ENCODE measurements around the gene FGF19.

FGF19 gene

DNA sequence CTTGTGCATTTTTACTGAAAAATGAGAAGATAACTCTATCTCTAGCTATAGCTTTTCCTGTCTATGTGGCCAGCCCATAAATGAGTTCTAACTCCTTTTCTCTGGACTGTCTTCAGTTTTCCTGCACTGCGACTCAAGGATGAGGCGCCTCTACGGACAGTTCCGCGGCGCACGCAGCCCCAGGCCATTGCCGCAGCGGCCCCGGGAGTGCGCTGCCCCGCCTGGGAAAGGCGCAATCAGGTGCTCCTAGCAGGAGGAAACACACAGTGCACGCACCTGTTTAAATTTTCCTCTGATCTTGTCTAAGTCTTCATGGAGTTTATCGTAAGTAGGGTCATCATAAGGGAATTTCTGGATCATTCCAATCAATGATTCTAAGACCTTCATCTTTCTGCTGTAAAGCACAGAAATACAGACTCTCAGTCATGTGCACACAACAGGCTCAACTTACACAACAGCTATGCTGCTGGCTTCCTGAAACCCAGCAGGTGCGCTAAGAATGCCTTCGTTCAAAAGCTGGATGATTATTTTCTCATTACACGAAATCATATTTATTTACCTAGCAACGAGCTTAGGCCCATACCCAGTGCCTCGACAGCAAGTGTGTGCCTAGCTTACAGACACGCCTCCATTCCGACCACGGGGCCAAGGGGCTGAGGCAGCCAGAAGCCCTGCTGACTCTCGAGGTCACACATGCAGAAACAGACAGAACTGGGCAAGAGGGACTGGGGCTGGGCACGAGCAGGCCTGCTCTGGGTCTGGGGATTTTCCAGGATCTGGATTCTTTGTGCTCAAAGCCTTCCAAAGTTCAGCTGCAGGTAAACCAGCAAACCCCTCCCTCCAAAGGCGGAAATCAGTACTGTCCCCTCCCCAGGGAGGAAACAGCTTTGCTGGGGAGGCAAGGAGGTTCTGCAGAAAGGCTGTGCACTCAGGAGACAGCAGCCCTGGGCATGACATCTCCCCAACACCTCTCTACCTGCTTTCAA lies 35.9 kb downstream of the FGF19 start:
- DNase-seq (no peak), ATAC-seq (ENCODE audit: insufficient read depth, low read depth) (no peak)
- Histone ChIP-seq H3K9ac (ENCODE audit: low read depth, low read length) (no peak overlapping the region), H3K36me3 (ENCODE audit: insufficient read depth, low read length) (peaks cover 71% of the 10 kb centered on the region), H3K4me2 (ENCODE audit: insufficient read depth, low read length) (no peak overlapping the region), H3K27me3 (ENCODE audit: insufficient read depth, low read length, poor library complexity) (no peaks in the 10 kb centered on the region), H3K4me1 (ENCODE audit: insufficient read depth, low read length) (peaks cover 11% of the 10 kb centered on the region), H2AFZ (ENCODE audit: low read depth, low read length) (no peak overlapping the region), H4K20me1 (ENCODE audit: insufficient read depth, low read length) (peaks cover 22% of the 10 kb centered on the region), H3K9me3 (ENCODE audit: insufficient read depth, low read length, severe bottlenecking) (no peaks in the 10 kb centered on the region), H3K4me3 (ENCODE audit: low read depth in 1 of 2, low read length in 2 of 2) (no peak overlapping the region), H3K79me2 (ENCODE audit: insufficient read depth, low read length) (peaks cover 8% of the 10 kb centered on the region), H3K27ac (ENCODE audit: low read length) (no peak overlapping the region)
- TF ChIP-seq EZH2 (IDR thresholded peaks at IDR 0.05; ENCODE audit: borderline replicate concordance, low read depth, low read length, severe bottlenecking), result no peak
- no peak for TF ChIP-seq CTCF (IDR thresholded peaks at IDR 0.05; ENCODE audit: borderline replicate concordance, extremely low read depth, low read length, poor library complexity, severe bottlenecking)

DNA sequence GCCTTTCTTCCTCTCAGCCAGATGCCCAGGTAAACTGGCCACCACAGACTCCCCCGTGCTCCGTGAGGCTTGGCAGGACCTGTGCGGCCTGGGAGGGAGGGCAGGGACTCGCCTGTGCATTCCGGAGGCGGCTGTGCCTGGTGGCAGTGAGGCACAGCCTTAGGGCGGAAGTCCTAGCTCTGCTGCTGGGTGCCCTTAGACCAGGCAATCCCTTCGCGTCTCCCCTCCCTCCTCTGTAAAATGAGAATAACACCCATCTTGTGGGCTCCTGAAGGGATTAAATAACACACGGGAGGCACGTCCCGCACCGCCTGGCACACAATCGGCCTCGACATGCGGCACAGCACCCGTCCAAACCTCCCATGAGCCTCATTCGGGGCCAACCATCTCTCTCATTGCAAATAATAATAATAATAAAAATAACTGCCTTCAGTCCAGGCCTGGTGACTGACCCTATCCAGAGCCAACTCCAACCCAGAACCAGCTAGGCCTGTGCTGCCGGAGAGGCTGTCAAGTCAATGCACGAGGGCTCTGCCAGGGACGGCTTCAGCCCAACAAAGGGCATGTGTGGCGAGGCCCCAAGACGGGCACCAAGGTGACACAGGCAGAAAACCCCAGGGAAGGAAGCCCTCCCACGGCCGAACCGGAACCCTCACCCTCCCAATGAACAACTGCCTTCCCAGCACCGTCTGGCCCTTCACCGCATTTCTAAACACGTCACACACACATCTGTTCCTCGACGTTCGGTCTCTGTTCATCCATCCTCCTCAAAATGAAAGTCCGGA lies 36.9 kb downstream of the FGF19 start:
- no peak overlapping the region for H3K4me3 ChIP-seq (ENCODE audit: low read depth in 1 of 2, low read length in 2 of 2)
- H3K79me2 ChIP-seq (ENCODE audit: insufficient read depth, low read length), result peaks cover 4% of the 10 kb centered on the region; the same call in 1 of the 2 replicates
- H2AFZ ChIP-seq (ENCODE audit: low read depth, low read length), result no peak overlapping the region
- H3K9me3 ChIP-seq (ENCODE audit: insufficient read depth, low read length, severe bottlenecking), result no peaks in the 10 kb centered on the region
- DNase-seq (no peak), ATAC-seq (ENCODE audit: insufficient read depth, low read depth) (no peak)
- peaks cover 63% of the 10 kb centered on the region for H3K36me3 ChIP-seq (ENCODE audit: insufficient read depth, low read length)
- H3K4me1 ChIP-seq (ENCODE audit: insufficient read depth, low read length), result peaks cover 6% of the 10 kb centered on the region; the same call in 1 of the 2 replicates
- H3K9ac ChIP-seq (ENCODE audit: low read depth, low read length), result no peak overlapping the region
- H4K20me1 ChIP-seq (ENCODE audit: insufficient read depth, low read length), result peaks cover 22% of the 10 kb centered on the region
- H3K27me3 ChIP-seq (ENCODE audit: insufficient read depth, low read length, poor library complexity), result no peaks in the 10 kb centered on the region
- TF ChIP-seq CTCF (IDR thresholded peaks at IDR 0.05; ENCODE audit: borderline replicate concordance, extremely low read depth, low read length, poor library complexity, severe bottlenecking) (no peak), EZH2 (IDR thresholded peaks at IDR 0.05; ENCODE audit: borderline replicate concordance, low read depth, low read length, severe bottlenecking) (no peak)
- H3K4me2 ChIP-seq (ENCODE audit: insufficient read depth, low read length), result no peak overlapping the region
- H3K27ac ChIP-seq (ENCODE audit: low read length), result no peak overlapping the region

DNA sequence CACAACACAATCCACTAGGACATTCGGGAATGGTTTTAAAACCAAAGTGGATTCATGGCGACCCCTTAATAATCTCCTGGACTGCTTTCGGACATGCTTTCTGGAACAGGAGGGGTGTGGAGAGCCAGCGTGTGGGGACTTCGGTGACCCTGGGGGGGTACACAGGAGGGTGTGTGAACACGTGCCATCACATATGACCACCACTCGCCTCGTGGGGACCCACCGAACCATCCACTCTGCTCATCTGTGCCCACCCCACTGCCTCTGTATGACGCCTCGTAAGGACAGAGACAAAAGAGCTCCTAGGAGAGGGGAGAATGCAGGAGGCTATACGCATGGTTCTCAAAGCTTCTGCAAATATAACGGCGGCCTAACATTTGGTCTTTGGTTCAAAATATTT lies 37.6 kb downstream of the FGF19 start:
- Histone ChIP-seq H3K4me2 (ENCODE audit: insufficient read depth, low read length) (no peak overlapping the region), H3K4me1 (ENCODE audit: insufficient read depth, low read length) (peaks cover 6% of the 10 kb centered on the region; the same call in 1 of the 2 replicates), H3K9ac (ENCODE audit: low read depth, low read length) (no peak overlapping the region), H2AFZ (ENCODE audit: low read depth, low read length) (no peak overlapping the region), H3K27ac (ENCODE audit: low read length) (no peak overlapping the region), H4K20me1 (ENCODE audit: insufficient read depth, low read length) (peaks cover 22% of the 10 kb centered on the region), H3K79me2 (ENCODE audit: insufficient read depth, low read length) (peaks cover 4% of the 10 kb centered on the region; the same call in 1 of the 2 replicates), H3K36me3 (ENCODE audit: insufficient read depth, low read length) (peaks cover 56% of the 10 kb centered on the region), H3K4me3 (ENCODE audit: low read depth in 1 of 2, low read length in 2 of 2) (no peak overlapping the region), H3K27me3 (ENCODE audit: insufficient read depth, low read length, poor library complexity) (no peaks in the 10 kb centered on the region), H3K9me3 (ENCODE audit: insufficient read depth, low read length, severe bottlenecking) (no peaks in the 10 kb centered on the region)
- DNase-seq (no peak), ATAC-seq (ENCODE audit: insufficient read depth, low read depth) (no peak)
- TF ChIP-seq CTCF (IDR thresholded peaks at IDR 0.05; ENCODE audit: borderline replicate concordance, extremely low read depth, low read length, poor library complexity, severe bottlenecking), result no peak
- TF ChIP-seq EZH2 (IDR thresholded peaks at IDR 0.05; ENCODE audit: borderline replicate concordance, low read depth, low read length, severe bottlenecking), result no peak
